Measurements from ENCODE around the gene P4HA2. TPM values are rescaled to one million over a fixed set of nuclear protein-coding genes. Genes with fewer than 3 reads are reported as not detected.

Gene P4HA2
- total and polyA plus RNA-seq, 2 experiments from 2014 or later, result 5.9 to 8.0 TPM

DNA sequence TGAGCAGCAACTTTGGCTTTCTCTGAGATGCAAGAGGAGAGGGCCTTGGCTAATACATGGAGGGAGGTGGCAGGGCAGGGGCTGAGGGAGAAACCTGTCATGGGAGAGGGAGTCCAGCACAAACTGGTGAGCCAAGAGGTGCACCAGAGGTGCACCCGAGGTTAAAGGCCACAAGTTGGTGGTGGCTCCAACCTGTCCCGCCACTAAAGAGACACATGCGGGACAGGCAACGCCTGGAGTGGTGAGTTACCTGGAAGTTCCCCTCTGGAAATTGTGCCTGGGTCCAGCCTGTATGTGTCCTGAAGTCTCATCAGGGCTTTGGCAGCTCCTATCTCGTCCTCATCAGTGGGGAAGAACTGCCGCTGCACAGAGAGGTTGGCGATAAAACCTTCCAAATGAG is 14.0 kb downstream of the P4HA2 start:
- H3K27me3 ChIP-seq (ENCODE audit: insufficient read depth), result no peaks in the 10 kb centered on the region
- no peak overlapping the region for H3K4me2 ChIP-seq
- H2AFZ ChIP-seq, result no peak overlapping the region
- no peak overlapping the region for H3K27ac ChIP-seq (ENCODE audit: low read depth)
- no peak for ATAC-seq
- no peak overlapping the region for H3K4me3 ChIP-seq
- H3K4me1 Mint-ChIP-seq, result no peaks in the 10 kb centered on the region; the same call in 2 of the 3 replicates
- H3K27ac Mint-ChIP-seq, result no peak overlapping the region
- no peak for DNase-seq (ENCODE audit: low spot score)
- no peak overlapping the region for H3K4me3 Mint-ChIP-seq
- H3K36me3 ChIP-seq (ENCODE audit: insufficient read depth), result no peaks in the 10 kb centered on the region
- no peaks in the 10 kb centered on the region for H3F3A ChIP-seq (replicated peaks; ENCODE audit: low read depth)
- H3K36me3 Mint-ChIP-seq (ENCODE audit: low read depth), result no peaks in the 10 kb centered on the region
- H4K20me1 ChIP-seq (replicated peaks; ENCODE audit: insufficient read depth), result no peaks in the 10 kb centered on the region
- 0 out of 2 replicates have a peak, but pooled peaks cover 5% of the 10 kb centered on the region for H3K9me2 ChIP-seq (ENCODE audit: insufficient read depth)
- H3K27me3 Mint-ChIP-seq (ENCODE audit: insufficient read depth, low read depth, poor library complexity), result peaks cover 7% of the 10 kb centered on the region
- H3K79me2 ChIP-seq (replicated peaks; ENCODE audit: insufficient read depth), result no peaks in the 10 kb centered on the region
- TF ChIP-seq STAT1 (IDR thresholded peaks at IDR 0.05; ENCODE audit: unreplicated experiment), result no peak
- TF ChIP-seq POLR2AphosphoS5 (IDR thresholded peaks at IDR 0.05; ENCODE audit: low read depth), result no peak
- no peak for TF ChIP-seq EZH2phosphoT487 (IDR thresholded peaks at IDR 0.05; ENCODE audit: unreplicated experiment)
- TF ChIP-seq JUNB (IDR thresholded peaks at IDR 0.05; ENCODE audit: unreplicated experiment), result no peak
- no peak for TF ChIP-seq ZNF114 (CRISPR knock-in tag; IDR thresholded peaks at IDR 0.05)
- TF ChIP-seq NANOG (IDR thresholded peaks at IDR 0.05; ENCODE audit: borderline replicate concordance), result no peak
- TF ChIP-seq ZNF331 (CRISPR knock-in tag; IDR thresholded peaks at IDR 0.05; ENCODE audit: low read depth), result no peak
- no peak for TF ChIP-seq CTCF (conservative IDR thresholded peaks at IDR 0.05; ENCODE audit: low read depth in 2 of 2)
- TF ChIP-seq, protein P1, sequence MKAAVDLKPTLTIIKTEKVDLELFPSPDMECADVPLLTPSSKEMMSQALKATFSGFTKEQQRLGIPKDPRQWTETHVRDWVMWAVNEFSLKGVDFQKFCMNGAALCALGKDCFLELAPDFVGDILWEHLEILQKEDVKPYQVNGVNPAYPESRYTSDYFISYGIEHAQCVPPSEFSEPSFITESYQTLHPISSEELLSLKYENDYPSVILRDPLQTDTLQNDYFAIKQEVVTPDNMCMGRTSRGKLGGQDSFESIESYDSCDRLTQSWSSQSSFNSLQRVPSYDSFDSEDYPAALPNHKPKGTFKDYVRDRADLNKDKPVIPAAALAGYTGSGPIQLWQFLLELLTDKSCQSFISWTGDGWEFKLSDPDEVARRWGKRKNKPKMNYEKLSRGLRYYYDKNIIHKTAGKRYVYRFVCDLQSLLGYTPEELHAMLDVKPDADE (IDR thresholded peaks at IDR 0.05), result no peak
- TF ChIP-seq, protein P2, sequence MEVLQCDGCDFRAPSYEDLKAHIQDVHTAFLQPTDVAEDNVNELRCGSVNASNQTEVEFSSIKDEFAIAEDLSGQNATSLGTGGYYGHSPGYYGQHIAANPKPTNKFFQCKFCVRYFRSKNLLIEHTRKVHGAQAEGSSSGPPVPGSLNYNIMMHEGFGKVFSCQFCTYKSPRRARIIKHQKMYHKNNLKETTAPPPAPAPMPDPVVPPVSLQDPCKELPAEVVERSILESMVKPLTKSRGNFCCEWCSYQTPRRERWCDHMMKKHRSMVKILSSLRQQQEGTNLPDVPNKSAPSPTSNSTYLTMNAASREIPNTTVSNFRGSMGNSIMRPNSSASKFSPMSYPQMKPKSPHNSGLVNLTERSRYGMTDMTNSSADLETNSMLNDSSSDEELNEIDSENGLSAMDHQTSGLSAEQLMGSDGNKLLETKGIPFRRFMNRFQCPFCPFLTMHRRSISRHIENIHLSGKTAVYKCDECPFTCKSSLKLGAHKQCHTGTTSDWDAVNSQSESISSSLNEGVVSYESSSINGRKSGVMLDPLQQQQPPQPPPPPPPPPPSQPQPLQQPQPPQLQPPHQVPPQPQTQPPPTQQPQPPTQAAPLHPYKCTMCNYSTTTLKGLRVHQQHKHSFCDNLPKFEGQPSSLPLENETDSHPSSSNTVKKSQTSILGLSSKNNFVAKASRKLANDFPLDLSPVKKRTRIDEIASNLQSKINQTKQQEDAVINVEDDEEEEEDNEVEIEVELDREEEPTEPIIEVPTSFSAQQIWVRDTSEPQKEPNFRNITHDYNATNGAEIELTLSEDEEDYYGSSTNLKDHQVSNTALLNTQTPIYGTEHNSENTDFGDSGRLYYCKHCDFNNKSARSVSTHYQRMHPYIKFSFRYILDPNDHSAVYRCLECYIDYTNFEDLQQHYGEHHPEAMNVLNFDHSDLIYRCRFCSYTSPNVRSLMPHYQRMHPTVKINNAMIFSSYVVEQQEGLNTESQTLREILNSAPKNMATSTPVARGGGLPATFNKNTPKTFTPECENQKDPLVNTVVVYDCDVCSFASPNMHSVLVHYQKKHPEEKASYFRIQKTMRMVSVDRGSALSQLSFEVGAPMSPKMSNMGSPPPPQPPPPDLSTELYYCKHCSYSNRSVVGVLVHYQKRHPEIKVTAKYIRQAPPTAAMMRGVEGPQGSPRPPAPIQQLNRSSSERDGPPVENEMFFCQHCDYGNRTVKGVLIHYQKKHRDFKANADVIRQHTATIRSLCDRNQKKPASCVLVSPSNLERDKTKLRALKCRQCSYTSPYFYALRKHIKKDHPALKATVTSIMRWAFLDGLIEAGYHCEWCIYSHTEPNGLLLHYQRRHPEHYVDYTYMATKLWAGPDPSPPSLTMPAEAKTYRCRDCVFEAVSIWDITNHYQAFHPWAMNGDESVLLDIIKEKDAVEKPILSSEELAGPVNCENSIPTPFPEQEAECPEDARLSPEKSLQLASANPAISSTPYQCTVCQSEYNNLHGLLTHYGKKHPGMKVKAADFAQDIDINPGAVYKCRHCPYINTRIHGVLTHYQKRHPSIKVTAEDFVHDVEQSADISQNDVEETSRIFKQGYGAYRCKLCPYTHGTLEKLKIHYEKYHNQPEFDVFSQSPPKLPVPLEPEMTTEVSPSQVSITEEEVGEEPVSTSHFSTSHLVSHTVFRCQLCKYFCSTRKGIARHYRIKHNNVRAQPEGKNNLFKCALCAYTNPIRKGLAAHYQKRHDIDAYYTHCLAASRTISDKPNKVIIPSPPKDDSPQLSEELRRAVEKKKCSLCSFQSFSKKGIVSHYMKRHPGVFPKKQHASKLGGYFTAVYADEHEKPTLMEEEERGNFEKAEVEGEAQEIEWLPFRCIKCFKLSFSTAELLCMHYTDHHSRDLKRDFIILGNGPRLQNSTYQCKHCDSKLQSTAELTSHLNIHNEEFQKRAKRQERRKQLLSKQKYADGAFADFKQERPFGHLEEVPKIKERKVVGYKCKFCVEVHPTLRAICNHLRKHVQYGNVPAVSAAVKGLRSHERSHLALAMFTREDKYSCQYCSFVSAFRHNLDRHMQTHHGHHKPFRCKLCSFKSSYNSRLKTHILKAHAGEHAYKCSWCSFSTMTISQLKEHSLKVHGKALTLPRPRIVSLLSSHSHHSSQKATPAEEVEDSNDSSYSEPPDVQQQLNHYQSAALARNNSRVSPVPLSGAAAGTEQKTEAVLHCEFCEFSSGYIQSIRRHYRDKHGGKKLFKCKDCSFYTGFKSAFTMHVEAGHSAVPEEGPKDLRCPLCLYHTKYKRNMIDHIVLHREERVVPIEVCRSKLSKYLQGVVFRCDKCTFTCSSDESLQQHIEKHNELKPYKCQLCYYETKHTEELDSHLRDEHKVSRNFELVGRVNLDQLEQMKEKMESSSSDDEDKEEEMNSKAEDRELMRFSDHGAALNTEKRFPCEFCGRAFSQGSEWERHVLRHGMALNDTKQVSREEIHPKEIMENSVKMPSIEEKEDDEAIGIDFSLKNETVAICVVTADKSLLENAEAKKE (CRISPR knock-in tag; IDR thresholded peaks at IDR 0.05), result no peak
- TF ChIP-seq, protein P3, sequence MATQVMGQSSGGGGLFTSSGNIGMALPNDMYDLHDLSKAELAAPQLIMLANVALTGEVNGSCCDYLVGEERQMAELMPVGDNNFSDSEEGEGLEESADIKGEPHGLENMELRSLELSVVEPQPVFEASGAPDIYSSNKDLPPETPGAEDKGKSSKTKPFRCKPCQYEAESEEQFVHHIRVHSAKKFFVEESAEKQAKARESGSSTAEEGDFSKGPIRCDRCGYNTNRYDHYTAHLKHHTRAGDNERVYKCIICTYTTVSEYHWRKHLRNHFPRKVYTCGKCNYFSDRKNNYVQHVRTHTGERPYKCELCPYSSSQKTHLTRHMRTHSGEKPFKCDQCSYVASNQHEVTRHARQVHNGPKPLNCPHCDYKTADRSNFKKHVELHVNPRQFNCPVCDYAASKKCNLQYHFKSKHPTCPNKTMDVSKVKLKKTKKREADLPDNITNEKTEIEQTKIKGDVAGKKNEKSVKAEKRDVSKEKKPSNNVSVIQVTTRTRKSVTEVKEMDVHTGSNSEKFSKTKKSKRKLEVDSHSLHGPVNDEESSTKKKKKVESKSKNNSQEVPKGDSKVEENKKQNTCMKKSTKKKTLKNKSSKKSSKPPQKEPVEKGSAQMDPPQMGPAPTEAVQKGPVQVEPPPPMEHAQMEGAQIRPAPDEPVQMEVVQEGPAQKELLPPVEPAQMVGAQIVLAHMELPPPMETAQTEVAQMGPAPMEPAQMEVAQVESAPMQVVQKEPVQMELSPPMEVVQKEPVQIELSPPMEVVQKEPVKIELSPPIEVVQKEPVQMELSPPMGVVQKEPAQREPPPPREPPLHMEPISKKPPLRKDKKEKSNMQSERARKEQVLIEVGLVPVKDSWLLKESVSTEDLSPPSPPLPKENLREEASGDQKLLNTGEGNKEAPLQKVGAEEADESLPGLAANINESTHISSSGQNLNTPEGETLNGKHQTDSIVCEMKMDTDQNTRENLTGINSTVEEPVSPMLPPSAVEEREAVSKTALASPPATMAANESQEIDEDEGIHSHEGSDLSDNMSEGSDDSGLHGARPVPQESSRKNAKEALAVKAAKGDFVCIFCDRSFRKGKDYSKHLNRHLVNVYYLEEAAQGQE (IDR thresholded peaks at IDR 0.05; ENCODE audit: unreplicated experiment), result no peak
- no peak for TF ChIP-seq CREB1 (CRISPR knock-in tag; IDR thresholded peaks at IDR 0.05; ENCODE audit: low read depth)
- TF ChIP-seq EZH2 (IDR thresholded peaks at IDR 0.05; ENCODE audit: low read depth, unreplicated experiment), result no peak
- H3K9me3 Mint-ChIP-seq, result no peaks in the 10 kb centered on the region
- no peaks in the 10 kb centered on the region for H3K4me1 ChIP-seq (ENCODE audit: insufficient read depth)

Measured in GM23338 (cell line).